B cell (primary cell): Measurements from ENCODE around the gene CLGN. TPM values are rescaled to one million over a fixed set of nuclear protein-coding genes. Genes with fewer than 3 reads are reported as not detected.
"Not testable (repeated sequence)": the region's sequence is repeated elsewhere in the genome, so short reads cannot be mapped to it uniquely, and the experiment has no call there.

ENCODE experiments used
- ATAC-seq: fragments of 200-7000 bp; cut with Tn5 transposase; one replicate; pipeline ENCODE4 v1.10.0; 2021; ENCODE audit warnings: low read depth, mild to moderate bottlenecking, moderate number of reproducible peaks, moderate library complexity
- CTCF ChIA-PET: fragments of 350-600 bp; sonication (Branson Sonifier 250); formaldehyde crosslinking; loops from one replicate; lab custom pipeline; 2021; ENCODE audit warnings: antibody characterized with exemption, inconsistent platforms; lab: Charles Lee
- POLR2A ChIA-PET: fragments of 350-600 bp; sonication (Branson Sonifier 250); formaldehyde crosslinking; loops from one replicate; lab custom pipeline; 2021; ENCODE audit warnings: antibody characterized with exemption; lab: Charles Lee
- DNase-seq: peaks from one replicate; pipeline ENCODE4 v3.0.0; 2013
- H2AFZ ChIP-seq: 2 replicates; pipeline ENCODE4 v1.6.1; 2012; ENCODE audit warnings: mild to moderate bottlenecking, low read depth, low read length; ENCODE audit not compliant: insufficient read depth, poor library complexity, severe bottlenecking
- H3K27ac ChIP-seq, 2 donors: 1 replicate in 1 of 2; 2 replicates in 1 of 2; pipeline ENCODE4 v1.5.1; 2012 to 2013; ENCODE audit warnings: low read length in 2 of 2, mild to moderate bottlenecking in 2 of 2, moderate library complexity in 1 of 2
- H3K27me3 ChIP-seq, 4 experiments: fragments of 200-600 bp in 1 of 4; sonication (generic) in 1 of 4; replicated peaks in 1 of 4; 1 replicate in 2 of 4; 2 replicates in 2 of 4; pipeline versions ENCODE4 v1.6.1 to v1.7.0; 2013 to 2016; ENCODE audit warnings: low read length in 3 of 4, mild to moderate bottlenecking in 2 of 4, mixed read lengths in 1 of 4, moderate library complexity in 1 of 4; ENCODE audit not compliant: insufficient read depth in 4 of 4, control insufficient read depth in 3 of 4; ENCODE audit errors: control extremely low read depth in 1 of 4
- H3K36me3 ChIP-seq, 2 experiments: replicated peaks in 1 of 2; 1 replicate in 1 of 2; 2 replicates in 1 of 2; pipeline versions ENCODE4 v1.6.1 to v1.7.1; 2013; ENCODE audit warnings: low read length in 1 of 2; ENCODE audit not compliant: insufficient read depth in 2 of 2, control insufficient read depth in 1 of 2; ENCODE audit errors: control extremely low read depth in 1 of 2, extremely low read depth in 1 of 2
- H3K4me1 ChIP-seq, 2 donors: fragments of 200-600 bp in 1 of 2; sonication (generic) in 1 of 2; 1 replicate in 1 of 2; 2 replicates in 1 of 2; pipeline versions ENCODE4 v1.5.1 to v1.6.1; 2013 to 2017; ENCODE audit warnings: low read length in 2 of 2; ENCODE audit not compliant: control insufficient read depth in 2 of 2, insufficient read depth in 2 of 2
- H3K4me2 ChIP-seq: replicated peaks from 2 replicates; pipeline ENCODE3; 2012; ENCODE audit warnings: mild to moderate bottlenecking, low read depth, low read length; ENCODE audit not compliant: poor library complexity, severe bottlenecking
- H3K4me3 ChIP-seq, 5 experiments: fragments of 200-600 bp in 1 of 5; sonication (generic) in 1 of 5; 1 replicate in 3 of 5; 2 replicates in 2 of 5; pipeline versions ENCODE4 v1.5.1 to v1.7.0; 2011 to 2016; ENCODE audit warnings: low read length in 4 of 5, mild to moderate bottlenecking in 4 of 5, low read depth in 2 of 5, control low read depth in 1 of 5, moderate library complexity in 1 of 5; ENCODE audit not compliant: insufficient read depth in 1 of 5; ENCODE audit errors: control extremely low read depth in 1 of 5, extremely low read depth in 1 of 5
- H3K79me2 ChIP-seq: fragments of 200-600 bp; sonication (generic); one replicate; pipeline ENCODE4 v1.6.0; 2016; ENCODE audit warnings: low read length; ENCODE audit not compliant: control insufficient read depth, insufficient read depth
- H3K9ac ChIP-seq: fragments of 200-600 bp; sonication (generic); 2 replicates; pipeline ENCODE4 v1.6.1; 2017; ENCODE audit warnings: mild to moderate bottlenecking, low read length, moderate library complexity
- H3K9me3 ChIP-seq, 3 donors: one replicate each; pipeline versions ENCODE4 v1.6.1 to v1.7.1; 2013; ENCODE audit warnings: low read length in 2 of 3; ENCODE audit not compliant: control insufficient read depth in 2 of 3, insufficient read depth in 1 of 3; ENCODE audit errors: control extremely low read depth in 1 of 3
- H4K20me1 ChIP-seq: 2 replicates; pipeline ENCODE4 v1.6.0; 2012; ENCODE audit warnings: mild to moderate bottlenecking, low read length; ENCODE audit not compliant: insufficient read depth, control insufficient read depth, poor library complexity, severe bottlenecking
- H3K27ac Mint-ChIP-seq: one replicate; pipeline ENCODE4 v1.8.0; 2021; ENCODE audit warnings: mixed read lengths
- H3K27me3 Mint-ChIP-seq: one replicate; pipeline ENCODE4 v1.8.0; 2021; ENCODE audit warnings: mixed read lengths
- H3K4me1 Mint-ChIP-seq: one replicate; pipeline ENCODE4 v1.8.0; 2021; ENCODE audit warnings: mixed read lengths
- H3K4me3 Mint-ChIP-seq: one replicate; pipeline ENCODE4 v1.8.0; 2021; ENCODE audit warnings: mixed read lengths
- H3K9me3 Mint-ChIP-seq: one replicate; pipeline ENCODE4 v1.8.0; 2022; ENCODE audit warnings: mixed read lengths; ENCODE audit not compliant: insufficient read depth
- CTCF ChIP-seq: fragments of 200-600 bp; IDR thresholded peaks from one replicate; pipeline ENCODE4 v1.8.0; 2022; ENCODE audit warnings: antibody characterized with exemption, mild to moderate bottlenecking
- EZH2 ChIP-seq: IDR thresholded peaks from 2 replicates; pipeline ENCODE4 v1.6.1; 2012; ENCODE audit warnings: borderline replicate concordance, low read depth, mild to moderate bottlenecking, moderate library complexity, low read length; ENCODE audit not compliant: insufficient read depth, poor library complexity, severe bottlenecking
- WGBS: methylation state at CpG from one replicate; pipeline ENCODE4 v1.1.5; 2013; ENCODE audit warnings: missing lambda C conversion rate; ENCODE audit not compliant: insufficient coverage; 5-methylcytosine and 5-hydroxymethylcytosine counted together
- intact Hi-C: fragments of 100-400 bp; cut with micrococcal nuclease; formaldehyde crosslinking; loops from one replicate; pipeline ENCODE4 v1.10.0; 2022
- polyA plus RNA-seq: library from polyadenylated mRNA; depleted of rRNA; stranded (reverse); fragments of >200 nt; gene quantifications from 2 replicates; pipeline ENCODE4 v1.2.3, GENCODE V29; 2012
- total RNA-seq, 2 donors: library from RNA; stranded (reverse); fragments of 120-200 nt in 1 of 2; gene quantifications; 1 replicate in 1 of 2; 2 replicates in 1 of 2; pipeline versions ENCODE4 v1.2.3 to v1.2.4, GENCODE V29; 2013 to 2022

CLGN gene
- total and polyA plus RNA-seq, 2 donors (not counting 1 experiment from before 2014, with no cell fraction given) = not detected

GRCh38 chr4:140426610-140427105 lies 790 bp downstream of the CLGN start:
- no peaks in the 10 kb centered on the region for H4K20me1 ChIP-seq
- H3K4me3 Mint-ChIP-seq = peak overlapping the region; percentile 78
- H3K36me3 ChIP-seq = no peaks in the 10 kb centered on the region
- ChIA-PET CTCF (interaction anchor here (0.6 to 1.5 kb wide), 5 partner anchors 10 to 1131 kb away, joined by 3 read pairs; no protein-coding TSS in a partner anchor), POLR2A (no interaction called here)
- peak overlapping the region; percentile 80 for H2AFZ ChIP-seq
- TF ChIP-seq CTCF (no peak), EZH2 (no peak)
- peak overlapping the region; percentile 60 for H3K9ac ChIP-seq
- no peak for DNase-seq
- no peak overlapping the region for H3K27ac ChIP-seq
- peak overlapping the region; percentile 83 for H3K4me2 ChIP-seq
- H3K9me3 ChIP-seq = no peaks in the 10 kb centered on the region
- peaks cover 13% of the 10 kb centered on the region in 2 donors for H3K4me1 ChIP-seq
- peak overlapping the region in 4 of 5 experiments; percentile 41 to 66 (median 58) for H3K4me3 ChIP-seq
- peaks cover 0 to 21% (median 6%) of the 10 kb centered on the region in 4 experiments for H3K27me3 ChIP-seq
- no peaks in the 10 kb centered on the region for H3K9me3 Mint-ChIP-seq
- H3K4me1 Mint-ChIP-seq = peaks cover 11% of the 10 kb centered on the region
- ATAC-seq = no peak
- H3K79me2 ChIP-seq = no peaks in the 10 kb centered on the region
- peaks cover 33% of the 10 kb centered on the region for H3K27me3 Mint-ChIP-seq
- intact Hi-C loops = no loop called here
- H3K27ac Mint-ChIP-seq = no peak overlapping the region
- 6% methylated on average over 22 of the region's 23 CpGs for WGBS

GRCh38 chr4:140423106-140423505 lies 4.3 kb downstream of the CLGN start:
- DNase-seq (no peak), ATAC-seq (no peak)
- H2AFZ ChIP-seq = no peak overlapping the region
- peaks cover 13% of the 10 kb centered on the region in 2 donors for H3K4me1 ChIP-seq
- ChIA-PET POLR2A (no interaction called here), CTCF (no interaction called here)
- H3K4me2 ChIP-seq = no peak overlapping the region
- intact Hi-C loops = no loop called here
- H3K9ac ChIP-seq = no peak overlapping the region
- H3K4me3 Mint-ChIP-seq = no peak overlapping the region
- no peaks in the 10 kb centered on the region for H3K9me3 ChIP-seq
- no peak overlapping the region for H3K27ac ChIP-seq
- H3K27me3 ChIP-seq = peaks cover 0 to 17% (median 5%) of the 10 kb centered on the region in 4 experiments
- no peaks in the 10 kb centered on the region for H3K79me2 ChIP-seq
- no peaks in the 10 kb centered on the region for H4K20me1 ChIP-seq
- no peaks in the 10 kb centered on the region for H3K9me3 Mint-ChIP-seq
- peaks cover 11% of the 10 kb centered on the region for H3K4me1 Mint-ChIP-seq
- no peak overlapping the region for H3K4me3 ChIP-seq
- TF ChIP-seq EZH2 = no peak
- TF ChIP-seq CTCF = no peak
- no peaks in the 10 kb centered on the region for H3K36me3 ChIP-seq
- peaks cover 35% of the 10 kb centered on the region for H3K27me3 Mint-ChIP-seq
- H3K27ac Mint-ChIP-seq = no peak overlapping the region

GRCh38 chr4:140413130-140413969 lies 14.1 kb downstream of the CLGN start:
- CTCF ChIA-PET, H2AFZ ChIP-seq, DNase-seq, H4K20me1 ChIP-seq, ATAC-seq, H3K4me2 ChIP-seq, intact Hi-C loops, H3K4me3 Mint-ChIP-seq, H3K9me3 ChIP-seq, H3K9me3 Mint-ChIP-seq, H3K4me1 ChIP-seq, POLR2A ChIA-PET, H3K27me3 Mint-ChIP-seq, H3K27me3 ChIP-seq, H3K79me2 ChIP-seq, H3K27ac Mint-ChIP-seq, H3K9ac ChIP-seq, H3K4me3 ChIP-seq, H3K27ac ChIP-seq, H3K4me1 Mint-ChIP-seq, H3K36me3 ChIP-seq: not testable (repeated sequence)
- WGBS = 92% methylated on average over 12 of the region's 32 CpGs
